Measurements from ENCODE around the gene ANO4.

The ANO4 gene

DNA sequence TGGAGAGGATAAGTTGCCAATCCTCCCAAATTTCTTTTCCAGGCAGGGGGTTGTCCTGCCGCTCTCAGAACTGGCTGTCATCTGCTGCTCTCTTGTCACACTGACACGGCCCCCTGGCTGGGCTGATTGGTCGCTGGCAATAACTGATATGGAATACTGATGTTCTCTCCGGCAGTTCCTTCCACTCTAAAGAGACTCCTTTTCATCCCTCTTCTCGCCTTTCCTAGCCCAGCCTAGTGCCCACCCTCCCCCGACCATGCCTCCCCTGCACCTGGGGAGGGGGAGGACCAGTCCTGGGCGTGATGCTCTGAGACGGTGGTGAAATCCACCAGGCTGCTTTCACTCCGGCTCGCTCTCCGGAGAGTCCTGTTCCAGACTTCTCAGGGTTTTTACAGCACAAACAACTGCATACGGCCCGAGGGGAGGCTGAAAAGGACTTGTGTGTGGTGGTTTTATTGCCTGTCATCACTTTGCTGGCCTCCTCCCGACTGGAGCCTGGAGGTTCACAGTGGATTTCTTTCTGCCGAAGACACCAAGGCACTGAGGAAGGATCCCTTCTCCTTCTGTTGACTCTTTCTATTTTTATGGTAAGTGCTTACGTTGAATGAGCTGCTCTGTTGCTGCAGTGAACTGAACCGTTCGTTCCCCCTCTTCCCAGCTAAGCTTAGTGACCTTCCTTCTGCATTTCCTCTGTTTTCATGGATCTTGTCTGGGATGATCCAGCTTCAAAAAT, at the start of gene ANO4:
ANO4 (plus strand) TSS at position 336 of the 733 bp plus-strand sequence. CDS start 107,010 bp downstream, outside the sequence.
- peak; percentile 22 for DNase-seq

DNA sequence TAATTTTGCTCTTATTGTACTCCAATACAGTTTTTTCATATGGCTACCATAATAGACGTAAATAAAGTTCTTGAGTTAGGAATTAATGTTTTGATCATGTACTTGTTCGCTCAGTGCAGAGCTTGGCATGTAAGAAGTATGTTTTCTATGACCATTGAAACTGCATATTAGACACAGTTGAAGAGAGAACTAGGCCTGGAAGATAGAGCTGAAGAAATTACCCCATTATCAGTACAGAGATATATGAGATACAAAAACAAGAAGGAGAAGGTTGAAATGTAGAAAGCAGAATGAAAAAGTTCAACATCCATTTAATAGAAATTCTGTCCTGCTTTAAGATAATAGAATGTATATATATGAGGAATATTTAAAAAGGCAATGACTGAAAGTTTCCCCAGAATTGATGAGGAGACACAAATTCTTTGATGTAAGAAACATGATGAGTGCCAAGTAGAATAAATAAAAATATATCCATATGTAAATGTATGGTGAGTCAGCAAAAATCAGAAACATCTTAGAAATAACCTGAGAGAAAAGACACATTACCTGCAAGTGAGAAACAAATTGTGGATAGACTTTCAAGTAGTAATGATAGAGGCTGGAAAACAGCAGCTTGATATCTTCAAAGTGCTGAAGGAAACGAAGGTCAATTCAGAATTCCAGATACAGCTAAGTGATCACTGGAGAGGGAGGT, 49.1 kb upstream of the ANO4 start:
- no peak for DNase-seq

DNA sequence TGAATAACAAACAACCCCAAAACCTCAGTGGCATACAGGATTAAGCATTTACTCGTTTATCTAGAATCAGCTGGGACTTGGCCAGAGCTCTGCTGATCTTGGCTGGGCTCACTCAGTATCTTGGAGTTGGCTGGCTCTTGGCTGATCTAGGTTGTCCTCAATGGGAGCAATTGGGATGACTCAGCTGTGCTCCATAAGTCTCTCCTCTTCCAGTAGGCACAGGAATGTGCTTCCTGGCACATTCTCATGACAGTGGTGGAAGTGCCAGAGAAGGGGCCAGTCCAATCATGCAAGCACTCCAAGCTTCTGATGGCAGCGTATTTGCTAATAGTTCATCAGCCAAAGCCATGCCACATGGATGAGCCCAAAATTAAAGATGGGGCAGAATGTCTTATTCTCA, 41.7 kb upstream of the ANO4 start:
- DNase-seq: no peak

DNA sequence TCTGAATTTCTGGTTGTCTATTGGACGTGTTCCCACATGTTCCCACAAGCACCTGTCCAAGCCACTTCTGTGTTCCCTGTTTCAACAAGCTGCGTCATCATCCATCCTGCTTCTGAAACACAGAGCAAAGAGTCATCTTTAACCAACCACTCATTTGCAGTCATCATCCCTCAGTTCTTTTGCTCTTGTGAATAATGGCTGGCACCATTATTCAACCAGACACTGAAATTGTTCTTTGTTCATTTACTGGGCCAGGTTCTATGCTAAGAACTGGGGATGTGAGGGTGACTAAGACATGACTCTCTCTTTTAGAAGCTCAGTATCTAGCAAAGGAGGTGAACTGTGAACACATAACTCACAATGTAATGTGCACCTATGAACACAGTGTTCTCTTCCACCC, 40.7 kb upstream of the ANO4 start:
- DNase-seq: no peak

DNA sequence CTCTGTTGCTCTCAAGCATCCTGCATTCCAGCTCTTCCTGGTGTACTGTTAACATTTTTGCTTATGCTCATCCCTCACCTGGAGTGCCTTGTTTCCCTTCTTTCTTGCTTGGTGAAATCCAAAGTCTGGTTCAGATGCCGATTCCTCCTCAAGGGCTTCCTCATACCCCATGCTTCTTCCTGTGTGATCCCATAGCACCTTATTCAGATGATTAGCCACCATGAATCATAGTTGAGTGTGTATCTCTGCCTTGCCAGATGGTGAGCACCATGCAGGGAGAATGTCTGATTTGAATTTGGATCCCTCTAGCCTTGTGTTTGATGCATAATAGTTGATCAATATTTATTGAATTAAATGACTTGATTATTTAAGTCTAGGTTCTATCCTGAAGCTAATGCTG, 39.4 kb upstream of the ANO4 start:
- DNase-seq: no peak

DNA sequence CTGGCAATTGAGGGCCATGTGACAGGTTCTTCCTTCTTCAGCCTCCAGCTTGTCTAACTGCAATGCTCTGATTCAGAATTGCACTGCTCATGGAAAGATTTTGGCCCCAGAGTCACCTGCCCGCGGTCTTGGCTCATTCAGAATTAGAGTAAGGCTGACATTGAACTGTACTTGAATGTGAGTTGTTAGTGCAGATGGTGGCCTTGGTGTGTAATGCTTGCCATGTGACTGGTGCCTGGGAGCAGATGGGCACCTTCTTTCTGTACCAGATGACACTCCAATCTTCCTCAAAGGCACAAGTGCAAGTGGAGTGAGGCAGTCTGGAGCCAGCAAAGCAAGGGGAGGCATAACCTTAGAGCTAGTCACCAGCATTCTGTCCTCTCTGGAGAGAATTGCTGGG, 36.5 kb upstream of the ANO4 start:
- no peak for DNase-seq

DNA sequence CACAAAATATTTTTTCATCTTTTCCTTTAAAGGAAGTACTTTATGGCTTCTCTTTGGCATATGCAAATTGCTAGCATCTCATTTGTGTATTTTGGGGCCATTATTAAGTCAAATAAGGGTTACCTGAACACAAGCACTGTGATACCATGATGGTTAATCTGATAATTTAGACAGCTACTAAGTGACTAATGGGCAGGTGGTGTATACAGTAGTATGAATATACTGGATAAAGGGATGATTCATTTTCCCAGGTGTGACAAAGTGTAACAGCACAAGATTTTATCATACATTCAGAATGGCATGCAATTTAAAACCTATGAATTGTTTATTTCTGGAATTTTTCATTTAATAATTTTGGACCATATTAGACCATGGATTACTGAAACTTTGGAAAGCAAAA, 27.2 kb upstream of the ANO4 start:
- no peak for DNase-seq

DNA sequence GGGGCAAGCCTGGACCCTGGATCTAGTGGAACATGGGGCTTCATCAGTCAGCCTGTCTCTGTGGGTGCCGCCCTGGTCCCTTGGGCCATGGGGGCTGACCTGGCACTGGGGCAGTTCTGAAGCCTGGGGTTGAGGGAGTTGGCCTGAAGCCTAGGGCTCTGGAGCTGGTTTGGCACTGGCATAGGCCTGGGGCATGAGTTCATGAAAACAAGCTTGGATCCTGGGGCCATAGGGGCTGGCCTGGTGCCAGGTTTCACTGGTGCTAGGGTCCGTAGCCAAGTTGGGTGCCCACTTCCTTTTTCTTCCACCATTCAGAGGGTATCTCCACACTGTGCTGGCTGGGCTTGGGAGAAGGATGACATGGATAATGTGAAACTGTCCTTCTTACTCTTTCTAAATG, 26.6 kb upstream of the ANO4 start:
- DNase-seq: no peak

DNA sequence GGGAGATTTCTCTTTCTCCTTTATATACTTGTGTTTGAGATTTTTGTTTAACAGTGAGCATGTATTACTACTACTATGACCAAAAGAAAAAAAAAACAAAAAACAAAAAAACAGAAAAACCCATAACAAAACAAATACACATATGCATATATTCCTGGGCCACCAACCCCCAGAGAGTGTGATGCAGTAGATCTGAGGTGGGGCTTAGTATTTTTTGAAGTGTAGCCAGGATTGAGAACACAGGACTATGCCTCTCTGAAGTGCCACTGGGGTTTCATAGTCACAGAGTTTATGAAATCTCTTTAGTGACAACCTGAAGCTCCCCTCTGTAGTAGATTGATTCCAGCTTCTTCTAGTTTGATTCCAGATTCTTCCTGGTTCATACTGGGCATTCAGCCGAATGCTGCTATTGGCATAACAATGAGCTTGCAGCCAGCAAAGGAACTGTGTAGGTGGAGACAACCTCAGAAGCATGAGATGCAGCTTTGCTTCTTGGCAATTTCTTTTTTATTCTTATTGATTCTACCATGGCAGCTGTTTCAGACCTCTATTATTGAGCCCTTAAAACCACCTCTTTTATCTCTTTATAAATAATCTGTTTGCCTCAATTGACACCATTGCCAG, 15.5 kb upstream of the ANO4 start:
- no peak for DNase-seq

DNA sequence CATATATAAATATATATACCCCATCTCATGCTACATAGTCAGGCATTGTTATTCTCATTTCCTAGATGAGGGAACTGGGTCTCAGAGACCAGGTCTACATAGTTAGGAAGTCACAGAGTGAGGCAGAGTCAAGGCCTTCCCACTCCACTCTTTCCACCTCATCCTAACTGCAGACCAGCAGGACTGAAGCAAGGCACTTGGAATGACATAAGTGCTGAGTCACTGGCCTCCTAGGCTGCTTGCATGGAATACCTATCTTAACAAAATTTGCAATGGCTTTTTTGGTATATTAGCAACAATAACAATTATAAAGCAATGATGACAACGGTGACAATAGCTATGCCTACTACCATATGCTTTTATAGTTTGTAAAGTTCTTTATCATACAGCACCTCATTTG, 5.4 kb upstream of the ANO4 start:
- DNase-seq: no peak

DNA sequence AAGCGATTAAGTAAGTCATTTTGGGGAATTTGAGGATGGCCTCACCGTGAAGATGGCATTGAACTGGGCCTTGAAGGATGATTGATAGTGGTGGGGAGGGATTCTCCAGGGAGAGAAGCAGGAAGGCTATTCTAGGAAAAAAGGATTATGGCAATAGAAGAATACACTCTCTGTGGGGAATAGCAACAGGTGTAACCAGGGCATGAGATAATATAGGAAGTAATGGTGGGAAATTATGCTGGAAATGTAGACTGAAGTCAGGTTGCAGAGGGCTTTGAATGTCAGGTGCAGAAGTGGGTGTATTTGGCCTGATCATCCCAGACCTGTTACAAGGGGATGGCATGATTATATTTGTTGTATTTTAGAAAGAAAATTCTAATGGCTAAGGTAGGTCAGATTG, 4.6 kb upstream of the ANO4 start:
- no peak for DNase-seq

DNA sequence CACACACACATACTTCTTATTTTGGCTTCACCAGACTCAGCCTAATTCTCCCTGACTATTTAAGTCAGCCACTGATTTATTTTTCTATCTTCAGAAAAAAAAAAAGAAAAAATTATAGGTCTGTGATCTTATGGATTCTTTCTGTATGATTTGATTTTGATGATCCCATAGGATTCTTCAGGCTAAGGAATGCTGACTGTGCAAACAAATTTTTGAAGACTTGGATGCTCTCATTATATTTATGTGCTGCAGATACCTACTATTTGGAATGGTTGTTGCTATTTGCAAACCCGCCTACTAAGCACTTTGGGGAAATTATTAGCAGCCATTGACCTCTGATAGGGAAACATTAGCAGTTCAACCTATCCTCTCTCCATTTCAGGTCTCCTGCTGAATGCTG, 4.0 kb upstream of the ANO4 start:
- no peak for DNase-seq

DNA sequence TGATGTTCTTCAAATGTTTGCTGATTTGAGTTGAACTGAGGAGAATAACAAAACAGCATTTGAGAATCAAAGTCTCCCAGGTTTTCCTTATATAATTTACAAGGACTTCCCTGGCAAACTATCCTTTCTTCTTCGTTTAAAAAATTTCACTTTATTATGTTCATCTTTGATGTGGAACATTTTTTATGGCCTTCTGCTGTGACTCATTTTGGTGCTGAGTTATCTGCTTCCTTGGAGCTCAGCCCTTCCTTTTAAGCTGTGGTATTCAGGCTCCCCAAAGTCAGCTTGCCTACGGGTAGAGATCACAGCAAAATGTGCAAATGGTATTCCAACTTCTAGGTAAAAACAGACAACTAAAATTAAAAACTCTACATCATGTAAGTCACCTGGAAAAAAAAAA, 1.4 kb upstream of the ANO4 start:
- no peak for DNase-seq

DNA sequence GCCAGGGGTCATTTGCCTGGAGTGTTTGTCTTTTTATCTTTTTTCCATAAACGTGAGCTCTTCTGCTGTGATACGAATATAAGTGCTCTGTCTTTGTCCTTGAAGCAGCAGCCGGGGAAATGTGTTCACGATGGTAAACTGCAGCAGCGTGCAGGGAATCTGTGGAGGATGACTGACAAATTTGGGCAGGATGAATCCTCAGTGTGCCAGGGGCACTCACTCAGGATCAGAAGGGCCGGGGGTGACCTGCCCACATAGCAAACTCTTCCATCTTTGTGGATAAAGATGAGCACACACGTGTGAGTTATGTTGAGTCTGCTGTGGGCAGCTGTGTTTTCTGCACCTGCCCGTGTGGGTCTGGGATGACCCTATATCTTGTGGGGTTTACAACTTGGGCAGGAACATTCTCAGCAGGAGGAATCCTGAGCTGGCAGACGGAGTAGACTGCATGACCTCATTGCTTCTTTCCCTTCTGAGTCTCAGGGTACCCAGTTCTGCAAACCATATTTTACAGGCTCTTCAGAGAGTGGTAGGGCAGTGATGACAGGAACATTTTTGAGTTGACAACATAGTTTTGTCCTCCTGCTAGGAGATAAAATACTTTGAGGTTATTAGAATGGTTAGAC, 711 bp downstream of the ANO4 start:
- DNase-seq: no peak

DNA sequence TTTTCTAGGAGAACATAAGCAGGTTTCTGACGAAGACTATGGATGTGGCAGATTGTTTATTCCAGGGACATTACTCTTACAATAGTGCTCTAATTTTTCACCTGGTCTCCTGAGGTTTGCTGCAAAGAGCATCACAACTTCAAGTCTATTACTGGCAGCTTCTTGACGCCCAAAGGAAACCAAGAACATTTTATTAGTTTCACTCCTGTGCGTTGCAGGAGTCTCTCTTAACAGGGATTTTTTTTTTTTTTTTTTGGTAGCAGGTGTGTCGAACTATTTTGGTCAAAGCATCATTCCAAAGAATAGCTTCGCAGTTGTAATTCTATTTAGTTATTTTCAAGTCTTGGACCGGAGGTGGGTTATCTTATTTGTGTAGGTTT, 1.2 kb downstream of the ANO4 start:
- no peak for DNase-seq

DNA sequence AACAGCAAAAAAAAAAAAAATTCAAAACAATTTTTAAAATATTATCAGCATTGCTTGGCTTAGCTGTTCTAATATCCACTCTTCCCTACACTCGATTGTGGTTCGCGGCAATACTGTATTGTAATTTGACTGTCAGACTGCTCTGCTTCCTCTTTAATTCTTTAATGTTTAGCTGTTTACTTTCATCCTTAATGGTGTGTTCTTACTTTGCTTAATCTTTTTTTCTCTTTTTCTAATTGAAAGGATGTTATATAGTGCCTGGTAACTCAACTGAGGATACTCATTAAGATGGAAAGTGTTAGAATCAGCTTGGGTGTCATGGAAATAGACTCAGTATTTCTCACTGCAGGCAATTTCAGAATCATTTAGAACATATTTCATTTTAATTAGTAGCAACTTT, 2.0 kb downstream of the ANO4 start:
- DNase-seq: no peak

DNA sequence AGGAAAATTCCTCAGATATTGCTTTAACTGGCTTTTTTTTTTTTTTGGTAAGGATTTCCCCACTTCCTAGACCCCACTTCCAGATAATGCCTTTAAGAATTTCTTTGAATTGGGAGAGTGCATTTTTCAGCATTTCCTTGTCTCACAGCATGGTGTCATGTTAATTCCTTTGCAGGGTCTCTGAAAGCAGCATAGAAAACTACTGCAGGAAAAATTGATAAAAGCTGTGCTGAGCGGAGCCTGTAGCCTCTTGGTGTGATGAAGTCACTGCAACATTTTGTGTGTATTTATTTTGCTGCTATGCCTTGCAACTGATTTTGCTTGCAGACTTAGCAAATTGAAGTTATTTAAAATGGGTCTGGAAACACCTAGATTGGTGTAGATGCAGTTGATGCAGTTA, 2.7 kb downstream of the ANO4 start:
- no peak for DNase-seq

DNA sequence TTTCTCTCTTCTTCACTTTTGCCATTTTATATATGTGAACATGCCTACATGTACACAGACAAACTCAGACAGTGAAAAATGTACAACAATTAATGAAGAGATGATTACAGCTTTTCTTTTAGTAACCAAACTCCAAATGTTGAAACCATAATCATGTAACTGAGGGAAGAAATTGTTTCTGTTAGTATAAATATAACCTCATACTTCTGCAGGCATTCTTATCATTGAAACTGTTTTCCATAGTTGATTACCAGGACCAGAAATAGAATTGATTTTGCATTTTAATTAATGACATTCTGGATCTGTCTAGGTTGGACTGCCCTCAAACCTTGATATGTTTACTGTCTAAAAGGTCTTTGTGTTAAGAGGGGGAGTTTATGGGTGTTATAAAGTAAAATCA, 3.2 kb downstream of the ANO4 start:
- no peak for DNase-seq

DNA sequence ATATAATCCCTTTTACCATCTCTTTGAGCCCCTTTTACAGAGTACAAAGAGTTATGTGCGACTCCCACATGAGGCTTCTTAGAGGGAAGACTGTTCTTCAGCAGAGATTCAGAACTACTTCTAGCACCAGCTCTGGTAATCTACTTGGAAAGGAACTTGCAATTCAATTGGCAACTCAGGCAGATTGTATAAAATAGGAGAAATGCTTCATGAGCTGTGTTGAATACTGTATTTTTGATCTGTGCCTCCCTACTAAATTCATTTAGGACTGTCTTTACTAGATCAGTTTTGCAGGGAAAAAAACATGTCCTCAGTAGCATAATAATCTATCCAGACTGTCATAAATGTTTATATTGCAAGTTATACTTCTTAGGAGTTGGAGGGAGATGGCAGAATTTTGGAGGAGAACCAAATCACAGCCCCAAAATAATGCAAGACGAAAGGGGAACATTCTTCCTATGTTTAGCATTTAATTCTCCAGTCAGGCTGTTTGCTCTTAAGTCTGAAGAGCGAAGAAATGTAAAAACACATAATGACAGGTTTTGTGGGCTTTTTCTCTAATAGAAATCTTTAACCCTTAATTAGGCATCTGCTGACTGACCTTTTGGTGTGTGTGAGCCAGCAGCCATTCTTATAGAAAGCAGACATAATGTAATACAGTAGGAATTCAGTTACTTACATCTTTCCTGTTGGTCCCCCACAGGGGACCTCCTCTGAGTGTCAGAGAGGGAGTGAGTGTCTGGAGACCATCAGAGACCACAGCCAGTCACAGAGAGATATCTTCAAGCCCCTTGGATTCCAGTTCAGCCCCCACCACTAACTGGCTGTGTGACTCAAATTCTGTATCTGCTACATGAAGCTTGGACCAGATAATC, 3.9 kb downstream of the ANO4 start:
- no peak for DNase-seq

DNA sequence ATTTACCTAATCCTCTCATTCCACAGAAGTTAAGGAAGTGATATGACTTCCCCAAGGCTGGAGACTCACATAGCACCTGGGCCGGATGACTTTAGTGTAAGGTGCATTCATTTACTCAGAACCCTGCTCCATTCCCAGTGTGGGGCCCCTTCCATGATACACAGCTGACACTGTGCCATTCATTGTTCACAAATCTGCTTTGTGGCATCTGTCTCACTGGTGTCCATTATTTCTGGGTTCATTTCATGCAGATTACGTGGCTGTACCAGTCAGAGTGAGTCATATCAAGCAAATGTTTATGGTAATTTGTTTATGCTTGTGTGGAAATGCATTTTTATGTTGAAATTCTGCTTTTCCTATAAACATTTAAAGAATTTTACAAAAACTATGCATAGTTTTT, 5.2 kb downstream of the ANO4 start:
- no peak for DNase-seq

DNA sequence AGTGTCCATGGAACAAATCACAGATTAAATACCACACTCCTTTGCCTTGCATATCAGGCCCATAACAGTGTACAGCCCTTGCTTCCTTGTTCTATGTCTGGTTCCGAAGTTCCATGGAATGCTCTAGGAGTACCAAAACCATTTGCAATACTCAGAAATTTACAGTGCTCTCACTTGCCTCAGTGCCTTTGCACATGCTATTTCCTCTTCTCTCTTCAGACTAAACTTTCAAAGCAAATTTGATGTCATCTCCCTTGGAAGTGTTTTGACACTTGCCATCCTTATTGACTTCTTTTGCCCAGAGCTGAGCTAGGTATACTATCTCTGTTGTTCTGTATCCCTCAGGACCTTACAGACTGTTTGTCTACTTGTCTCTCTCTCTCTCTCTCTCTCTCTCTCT, 6.1 kb downstream of the ANO4 start:
- DNase-seq: no peak

DNA sequence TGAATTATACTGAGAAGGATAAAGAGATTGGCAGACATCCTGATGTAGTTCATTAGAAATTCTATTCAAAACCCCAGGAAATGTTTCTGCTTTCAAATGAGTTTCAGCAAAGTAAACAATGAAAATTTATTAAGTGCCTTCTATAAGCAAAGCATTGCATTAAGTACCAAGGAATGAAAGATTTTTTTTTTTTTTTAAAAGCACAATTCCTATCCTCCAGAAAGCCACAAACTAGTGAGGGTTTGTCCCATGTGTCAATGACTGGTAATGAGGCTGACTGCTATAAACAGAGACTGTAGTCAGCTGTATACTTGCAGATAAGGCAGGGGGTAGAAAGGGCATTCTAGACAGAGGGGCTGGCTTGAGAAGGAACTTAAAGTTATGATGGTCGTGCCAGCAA, 6.7 kb downstream of the ANO4 start:
- no peak for DNase-seq

DNA sequence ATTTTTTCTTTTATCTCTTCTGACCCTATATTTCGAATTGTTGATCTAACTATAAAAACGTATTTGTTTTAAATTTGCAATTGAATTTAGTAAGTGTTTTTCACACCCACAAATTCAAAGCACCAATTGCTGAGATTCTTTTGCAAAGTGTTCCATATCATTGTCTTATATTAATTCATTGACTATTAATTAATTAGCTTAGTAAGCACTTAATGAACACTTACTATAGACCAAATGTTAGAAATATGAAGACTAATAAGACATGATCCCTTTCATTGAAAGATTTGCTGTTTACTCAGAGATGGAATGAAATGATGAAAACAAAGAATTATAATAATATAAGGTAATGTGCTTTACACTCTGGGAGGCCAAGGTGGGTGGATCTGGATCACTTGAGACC, 14.2 kb downstream of the ANO4 start:
- no peak for DNase-seq
